GM12873 (cell line): ENCODE measurements around the gene NGEF.

Experiments
- CTCF ChIP-seq: IDR thresholded peaks from 2 replicates; pipeline ENCODE4 v1.5.1; 2012; ENCODE audit warnings: low read depth, mild to moderate bottlenecking, moderate library complexity, low read length, control low read depth; ENCODE audit not compliant: insufficient read depth; ENCODE audit errors: missing control alignments

Gene NGEF

GRCh38 chr2:232927032-232927792, 85.8 kb downstream of the NGEF start:
- TF ChIP-seq CTCF: no peak

GRCh38 chr2:232926431-232926939, 86.6 kb downstream of the NGEF start:
- TF ChIP-seq CTCF: no peak

- no peak for TF ChIP-seq CTCF
Measured at GRCh38 chr2:232925821-232926156, 87.3 kb downstream of the NGEF start.

GRCh38 chr2:232925153-232925820, 87.8 kb downstream of the NGEF start:
- no peak for TF ChIP-seq CTCF

- no peak for TF ChIP-seq CTCF
Measured at GRCh38 chr2:232924433-232924832, 88.6 kb downstream of the NGEF start.

GRCh38 chr2:232920760-232921159, 92.3 kb downstream of the NGEF start:
- no peak for TF ChIP-seq CTCF

GRCh38 chr2:232920055-232920454, 93.0 kb downstream of the NGEF start:
- no peak for TF ChIP-seq CTCF
